Measurements from ENCODE around the gene NFKBIE. TPM values are rescaled to one million over a fixed set of nuclear protein-coding genes. Genes with fewer than 3 reads are reported as not detected.
A peak's percentile ranks its signal among the peaks of the same experiment; 100 is the strongest.

NFKBIE gene
- total and polyA plus RNA-seq, 9 of the 15 experiments (the other 6 are each of a cell fraction or from before 2014, with no cell fraction given), result 2.1 to 16.4 (median 11.7) TPM

- TF ChIP-seq TFAM (CRISPR knock-in tag; conservative IDR thresholded peaks at IDR 0.05) (no peak), ZNF354B (CRISPR knock-in tag; IDR thresholded peaks at IDR 0.05) (no peak), GTF3C2 (IDR thresholded peaks at IDR 0.05; ENCODE audit: borderline replicate concordance, extremely low read depth, insufficient read length) (no peak), DEAF1 (CRISPR knock-in tag; IDR thresholded peaks at IDR 0.05) (no peak; the same call in 1 of the 2 replicates), HIVEP1 (CRISPR knock-in tag; IDR thresholded peaks at IDR 0.05) (0 out of 2 replicates have a peak, but pooled peaks have one; percentile 34), ZNF12 (CRISPR knock-in tag; IDR thresholded peaks at IDR 0.05) (no peak), NR2C2 (CRISPR knock-in tag; IDR thresholded peaks at IDR 0.05) (no peak; the same call in 1 of the 2 replicates), NR2C2 (tag; IDR thresholded peaks at IDR 0.05) (peak; percentile 62; the same call in 1 of the 2 replicates), VEZF1 (CRISPR knock-in tag; IDR thresholded peaks at IDR 0.05) (peak; percentile 94), NR1H2 (CRISPR knock-in tag; IDR thresholded peaks at IDR 0.05) (peak; percentile 65; the same call in 1 of the 2 replicates), RBM39 (optimal IDR thresholded peaks at IDR 0.05; ENCODE audit: low read depth, low read length) (peak; percentile 64), CREBBP (IDR thresholded peaks at IDR 0.05; ENCODE audit: low read depth, low read length) (no peak), PHF8 (IDR thresholded peaks at IDR 0.05; ENCODE audit: borderline replicate concordance, low read length) (no peak), KAT8 (IDR thresholded peaks at IDR 0.05; ENCODE audit: low read depth) (no peak), MCM7 (IDR thresholded peaks at IDR 0.05) (peak in 1 of 2 experiments; percentile 4; a peak in 1 of 4 replicates), ZNF140 (CRISPR knock-in tag; IDR thresholded peaks at IDR 0.05) (no peak), SNAPC5 (CRISPR knock-in tag; IDR thresholded peaks at IDR 0.05) (no peak), PHB (CRISPR knock-in tag; IDR thresholded peaks at IDR 0.05) (peak; percentile 71), PREB (CRISPR knock-in tag; IDR thresholded peaks at IDR 0.05) (peak; percentile 96; the same call in 1 of the 2 replicates), JUNB (CRISPR knock-in tag; conservative IDR thresholded peaks at IDR 0.05) (peak; percentile 85), SMARCE1 (IDR thresholded peaks at IDR 0.05) (peak; percentile 70)
Measured at GRCh38 chr6:44247338-44248302, 17.7 kb downstream of the NFKBIE start (continued).
